Esophagus squamous epithelium (tissue), 4 donors: ENCODE results near the gene GPRIN3.

ENCODE experiments used
- CTCF ChIP-seq, 6 experiments: fragments of 450-650 bp in 4 of 6; fragments of 200-600 bp in 2 of 6; sonication (generic) in 2 of 6; IDR thresholded peaks; one replicate each; pipeline ENCODE4 v1.5.1; 2016 to 2019; ENCODE audit warnings: antibody characterized with exemption in 6 of 6, mild to moderate bottlenecking in 4 of 6, moderate library complexity in 4 of 6
- POLR2A ChIP-seq, 4 donors: fragments of 450-650 bp; IDR thresholded peaks; one replicate each; pipeline ENCODE4 v1.6.1; 2017; ENCODE audit warnings: antibody characterized with exemption in 4 of 4, mild to moderate bottlenecking in 4 of 4, moderate library complexity in 3 of 4

GRCh38 chr4:89308161-89308500 lies 531 bp upstream of the GPRIN3 start:
- TF ChIP-seq CTCF (IDR thresholded peaks at IDR 0.05) (no peak), POLR2A (IDR thresholded peaks at IDR 0.05) (no peak)
